Regular cardiac myocyte (primary cell): Measurements from ENCODE around the gene PHF1. TPM values are rescaled to one million over a fixed set of nuclear protein-coding genes. Genes with fewer than 3 reads are reported as not detected.

Experiments
- total RNA-seq: library from RNA; depleted of rRNA; stranded (reverse); fragments of >200 nt; gene quantifications from 2 replicates; pipeline ENCODE4 v1.2.3, GENCODE V29; 2014

The PHF1 gene
- total RNA-seq: 14.8 and 32.4 TPM in 2 replicates

DNA sequence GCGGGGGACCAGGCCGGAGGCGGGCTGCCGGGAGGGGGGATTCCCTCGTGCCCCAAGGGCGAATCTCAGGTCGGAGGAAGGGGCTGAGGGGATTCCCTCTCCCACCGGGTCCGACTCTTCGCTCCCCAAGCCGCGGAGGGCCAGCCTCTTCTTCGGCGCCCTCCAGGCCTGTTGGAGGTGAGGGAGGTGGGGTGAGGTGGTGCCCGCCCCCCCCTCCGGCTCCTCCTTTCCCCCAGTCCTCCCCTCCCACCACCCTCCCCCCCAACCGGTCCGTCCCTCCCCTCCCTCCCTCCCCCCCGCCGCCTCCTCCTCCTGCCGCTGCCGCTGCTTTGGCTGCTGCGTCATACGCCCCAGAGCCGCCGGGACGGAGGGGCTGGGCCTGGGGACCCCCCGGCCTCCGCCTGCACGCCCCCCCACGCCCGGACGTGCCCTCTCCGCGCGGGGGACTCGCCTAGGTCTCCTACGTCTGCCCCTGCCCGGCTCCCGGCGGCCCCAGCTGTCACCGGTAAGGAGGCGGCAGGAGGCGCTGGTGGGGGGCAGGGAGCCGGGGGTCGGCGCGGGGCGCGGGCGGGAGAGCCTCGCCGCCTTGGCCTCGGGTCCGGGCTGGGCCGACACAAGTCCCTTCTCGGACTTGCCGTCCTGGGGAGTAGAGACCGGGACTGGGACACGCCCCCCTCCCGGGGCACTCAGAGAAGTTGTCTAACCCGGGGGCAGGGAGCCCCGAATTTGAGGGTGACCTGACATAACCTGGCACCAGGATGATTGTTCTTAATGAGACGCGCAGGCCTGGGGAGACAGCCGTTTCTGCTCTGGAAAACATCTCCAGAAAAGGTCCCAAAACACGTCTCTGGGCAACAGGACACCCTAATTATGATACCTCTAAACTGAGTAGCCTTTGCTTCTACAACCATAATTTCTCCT, at the start of gene PHF1:
TSS of gene PHF1 (plus strand) at position 304 of the 921 bp plus-strand sequence. CDS start 1,250 bp downstream, outside the sequence.

DNA sequence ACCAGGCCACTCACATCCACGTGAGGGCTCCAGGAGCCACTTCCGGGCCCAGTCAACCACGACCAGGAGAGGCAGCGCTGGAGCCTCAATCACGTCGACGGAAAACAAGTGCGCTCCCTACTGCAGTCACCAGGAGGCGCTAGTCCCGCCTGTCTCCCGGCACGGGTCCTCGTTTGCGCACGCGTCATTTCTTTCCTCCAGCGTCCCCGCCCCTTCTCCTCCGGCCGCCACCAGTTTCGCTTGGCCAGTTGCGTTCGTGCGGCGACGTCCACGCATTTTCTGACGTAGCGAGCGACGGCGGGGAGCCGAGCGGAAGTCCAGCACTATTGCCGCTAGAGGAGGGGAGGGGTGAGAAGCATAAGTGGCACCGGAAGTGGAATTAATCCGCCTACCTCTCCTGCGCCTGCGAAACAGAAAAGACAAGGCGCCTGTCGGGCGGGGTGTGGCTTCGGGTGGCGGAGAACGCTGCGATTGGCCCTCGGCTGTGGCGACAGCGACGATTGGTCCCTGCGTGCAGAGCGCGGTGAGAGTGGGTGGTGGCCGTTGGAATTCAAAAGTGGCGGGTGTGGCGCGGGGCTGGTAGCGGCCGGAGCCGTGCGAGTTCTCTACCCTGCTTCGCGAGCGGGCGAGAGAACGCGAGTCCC, 19.4 kb upstream of the PHF1 start, which contains the start of gene KIFC1:
TSS of gene KIFC1 (plus strand) at position 546 of the 644 bp plus-strand sequence. CDS start 163 bp downstream, outside the sequence.

DNA sequence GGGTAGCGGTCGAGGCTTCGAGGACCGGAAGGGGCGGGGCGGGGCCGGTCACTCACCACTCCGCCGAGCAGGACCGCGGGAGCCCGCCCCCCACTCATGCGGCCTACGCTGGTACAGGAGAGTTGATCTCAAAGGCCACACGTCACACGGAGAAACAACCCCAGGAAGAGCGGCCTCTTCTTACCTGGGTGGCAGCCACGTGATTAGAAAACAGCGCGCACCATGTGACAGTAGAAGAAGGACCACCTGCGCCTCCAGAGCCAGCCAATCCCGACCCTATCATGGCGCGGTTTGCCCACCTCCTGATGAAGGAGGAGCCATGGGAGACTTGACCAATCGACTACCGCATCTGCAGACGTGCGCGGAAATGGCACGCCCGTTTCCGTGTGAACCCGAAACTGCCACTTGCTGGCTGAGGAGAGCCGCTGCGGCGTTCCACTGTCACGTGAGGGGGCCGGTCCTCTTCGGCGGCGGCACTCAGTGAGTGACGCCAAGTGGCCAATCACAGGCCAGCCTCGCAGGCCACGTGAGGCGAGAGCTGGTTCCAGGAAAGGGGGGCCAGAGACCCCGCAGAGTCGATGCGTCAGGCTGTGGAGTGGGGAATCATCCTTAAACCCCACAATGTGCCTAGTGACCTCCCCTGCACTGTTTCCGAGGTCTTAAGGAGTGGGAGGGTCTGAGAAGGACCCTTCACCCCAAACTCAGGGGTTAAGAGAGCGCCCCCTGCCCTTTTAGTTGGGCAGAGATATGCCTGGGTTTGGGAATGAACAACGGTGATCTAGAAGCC, 7.3 kb downstream of the PHF1 start, which contains the start of gene CUTA:
TSS of gene CUTA (minus strand) at position 205 of the 787 bp plus-strand sequence. CDS start at position 98, 107 bp downstream.

DNA sequence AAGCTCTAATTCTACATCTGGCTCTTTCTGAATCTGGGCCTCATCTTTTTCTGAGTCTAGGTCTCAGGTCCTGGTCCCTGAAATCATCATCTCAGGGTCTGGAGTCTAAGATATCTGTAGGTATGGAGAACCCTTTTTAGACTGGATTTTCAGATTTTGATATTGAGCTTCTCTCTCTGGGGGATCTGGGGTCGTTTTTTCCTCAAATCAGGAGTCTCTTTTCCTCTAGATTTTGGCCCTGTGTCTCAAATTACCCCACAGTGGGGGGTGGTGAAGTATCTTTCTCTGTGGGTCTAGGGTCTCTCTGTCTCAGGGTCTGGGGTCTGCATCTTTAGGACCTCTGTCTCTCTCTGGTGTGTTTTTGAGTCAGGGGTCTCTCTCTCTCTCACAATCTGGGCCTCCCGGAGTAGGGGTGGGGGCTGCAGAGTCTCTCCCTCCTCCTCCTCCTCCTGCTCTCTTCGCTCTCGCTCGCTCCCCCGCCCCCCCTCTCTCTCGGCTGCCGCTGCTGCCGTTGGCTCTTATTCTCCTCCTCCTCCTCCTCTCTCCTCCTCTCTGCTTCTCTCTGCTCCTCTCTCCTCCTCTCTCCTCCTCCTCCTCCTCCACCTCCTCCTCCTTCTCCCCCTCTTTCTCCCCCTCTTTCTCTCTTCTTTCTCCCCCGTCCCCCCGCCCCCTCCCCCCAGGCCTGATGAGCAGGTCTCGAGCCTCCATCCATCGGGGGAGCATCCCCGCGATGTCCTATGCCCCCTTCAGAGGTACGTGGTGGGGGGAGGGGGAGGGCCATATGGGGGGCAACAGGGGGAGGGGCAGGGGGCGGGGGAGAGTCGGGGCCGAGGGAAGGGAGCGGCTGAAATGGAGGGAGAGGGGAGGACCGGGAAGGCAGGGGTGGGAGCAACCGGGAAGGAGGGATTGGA, 9.0 kb downstream of the PHF1 start, which contains the start of gene SYNGAP1:
TSS of gene SYNGAP1 (plus strand) at position 486 of the 911 bp plus-strand sequence. CDS start at position 686, 200 bp downstream.

DNA sequence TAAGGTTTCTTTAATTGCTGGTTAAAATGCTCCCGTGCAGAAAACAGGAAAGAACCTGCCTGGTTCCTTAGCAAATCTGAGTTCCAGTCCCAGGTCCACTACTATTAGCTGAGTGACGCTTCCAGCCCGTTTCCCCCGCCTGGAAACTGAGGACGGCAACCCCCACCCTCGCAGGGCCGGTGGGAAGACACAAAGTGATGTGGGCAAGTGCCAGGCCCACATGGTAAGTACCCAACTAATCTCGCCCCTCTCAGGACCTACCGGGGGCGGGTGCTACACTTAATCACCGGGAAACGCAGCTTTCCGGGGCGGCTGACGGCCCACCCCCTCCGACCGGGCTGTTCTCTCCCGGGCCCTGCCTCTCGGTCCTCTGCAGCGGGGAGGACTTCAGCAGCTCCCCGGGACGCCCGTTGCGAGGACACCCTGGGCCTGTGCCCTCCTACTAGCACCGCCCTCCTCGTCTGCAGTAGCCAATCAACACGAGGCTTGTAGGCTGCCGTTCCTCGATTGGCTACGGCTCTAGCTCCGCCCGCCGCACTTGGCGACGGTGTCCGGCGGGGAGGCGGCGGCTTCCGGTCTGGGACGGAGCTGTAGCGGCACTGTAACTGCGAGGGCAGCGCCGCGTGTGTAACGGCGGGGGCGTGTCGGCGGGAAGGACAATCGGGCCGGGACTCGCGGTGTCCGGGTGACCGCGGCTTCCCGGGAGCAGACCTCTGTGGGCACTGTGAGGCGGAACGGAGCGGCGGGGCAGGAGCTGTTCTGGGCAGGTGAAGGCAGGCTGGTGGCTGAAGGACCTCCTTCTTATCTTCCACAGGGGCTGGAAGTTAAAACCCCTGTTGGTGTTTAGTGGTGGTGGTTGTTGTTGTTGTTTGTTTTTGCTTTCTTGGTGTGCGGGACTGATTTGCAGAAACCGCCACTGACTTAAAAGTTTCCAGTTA, 43.5 kb downstream of the PHF1 start, which contains the start of gene ZBTB9:
TSS of gene ZBTB9 (plus strand) at position 568 of the 938 bp plus-strand sequence. CDS start 525 bp downstream, outside the sequence.

Other genes starting within 250 kb of the PHF1 start
- 0.19 and 0.56 TPM in 2 replicates for gene COL11A2, start 218.5 kb upstream of the PHF1 start, total RNA-seq
- gene RXRB, start 210.3 kb upstream of the PHF1 start, total RNA-seq: 22.8 and 23.8 TPM in 2 replicates
- 145 and 250 TPM in 2 replicates for gene SLC39A7, start 210.1 kb upstream of the PHF1 start, total RNA-seq
- 4.6 and 9.0 TPM in 2 replicates for gene HSD17B8, start 206.4 kb upstream of the PHF1 start, total RNA-seq
- 22.8 TPM in 2 replicates for gene RING1, start 202.5 kb upstream of the PHF1 start, total RNA-seq
- 33.8 and 34.1 TPM in 2 replicates for gene VPS52, start 139.1 kb upstream of the PHF1 start, total RNA-seq
- gene RPS18, start 138.9 kb upstream of the PHF1 start, total RNA-seq: 3,557 and 4,080 TPM in 2 replicates
- gene B3GALT4, start 133.9 kb upstream of the PHF1 start, total RNA-seq: 1.5 and 2.5 TPM in 2 replicates
- 106 and 132 TPM in 2 replicates for gene WDR46, start 121.8 kb upstream of the PHF1 start, total RNA-seq
- gene PFDN6, start 121.4 kb upstream of the PHF1 start, total RNA-seq: 49.3 and 78.0 TPM in 2 replicates
- gene RGL2, start 112.1 kb upstream of the PHF1 start, total RNA-seq: 17.5 and 20.1 TPM in 2 replicates
- gene TAPBP, start 96.9 kb upstream of the PHF1 start, total RNA-seq: 29.5 and 50.7 TPM in 2 replicates
- gene ZBTB22, start 93.3 kb upstream of the PHF1 start, total RNA-seq: 11.9 and 20.0 TPM in 2 replicates
- 37.8 and 57.7 TPM in 2 replicates for gene DAXX, start 88.1 kb upstream of the PHF1 start, total RNA-seq
- gene KIFC1, start 19.2 kb upstream of the PHF1 start, total RNA-seq: 5.9 and 52.1 TPM in 2 replicates
- 87.4 and 143 TPM in 2 replicates for gene CUTA, start 7.1 kb downstream of the PHF1 start, total RNA-seq
- 2.7 and 2.8 TPM in 2 replicates for gene SYNGAP1, start 9.1 kb downstream of the PHF1 start, total RNA-seq
- gene ZBTB9, start 43.6 kb downstream of the PHF1 start, total RNA-seq: 3.7 and 7.1 TPM in 2 replicates
- 11.8 and 15.3 TPM in 2 replicates for gene BAK1, start 169.3 kb downstream of the PHF1 start, total RNA-seq
- gene ITPR3, start 210.3 kb downstream of the PHF1 start, total RNA-seq: 9.0 and 10.4 TPM in 2 replicates